GM12875 (cell line): ENCODE data around the gene PSORS1C1.

Experiments
- H3K4me3 ChIP-seq: one replicate; pipeline ENCODE4 v1.5.1; 2011; ENCODE audit warnings: low read depth, low read length, control low read depth
- CTCF ChIP-seq: IDR thresholded peaks from 2 replicates; pipeline ENCODE4 v1.5.1; 2011; ENCODE audit warnings: low read depth, mild to moderate bottlenecking, control low read depth, inconsistent platforms, low read length, moderate library complexity, borderline replicate concordance; ENCODE audit not compliant: insufficient read depth

Gene PSORS1C1

DNA sequence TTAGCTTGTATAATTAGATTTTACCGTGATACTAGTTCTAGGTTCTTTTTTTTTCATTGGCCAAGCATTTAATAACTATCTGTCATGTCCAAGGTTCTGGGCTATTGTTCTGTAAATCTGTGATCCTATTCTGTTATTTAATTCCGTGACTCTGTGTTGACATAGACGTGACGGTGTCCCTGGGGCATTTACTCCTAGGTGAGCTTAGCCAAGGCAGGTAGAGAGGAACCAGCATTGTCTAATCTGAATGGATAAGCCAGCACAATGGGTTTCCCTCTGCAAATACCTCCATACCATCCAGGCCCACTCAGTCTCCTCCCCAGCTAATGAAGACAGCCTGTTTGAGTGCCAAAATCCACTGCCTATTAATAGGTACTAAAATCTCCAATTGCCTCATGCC, 14.5 kb downstream of the PSORS1C1 start:
- no peak for TF ChIP-seq CTCF

DNA sequence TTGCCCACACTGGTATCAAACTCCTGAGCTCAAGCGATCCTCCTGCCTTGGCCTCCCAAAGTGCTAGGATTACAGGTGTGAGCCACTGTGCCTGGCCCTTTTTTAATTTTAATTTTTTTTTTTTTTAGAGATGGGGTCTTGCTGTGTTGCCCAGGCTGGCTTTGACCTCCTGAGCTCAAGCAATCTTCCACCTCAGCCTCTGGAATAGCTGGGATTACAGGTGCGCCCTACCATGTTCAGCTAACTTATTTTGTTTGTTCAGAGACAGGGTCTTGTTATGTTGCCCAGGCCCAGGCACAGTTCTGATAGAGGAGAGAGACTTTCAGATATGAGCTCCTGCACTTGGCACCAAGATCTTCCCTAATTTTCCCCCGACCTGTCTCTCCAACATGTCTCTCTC, 16.2 kb downstream of the PSORS1C1 start:
- H3K4me3 ChIP-seq: no peak overlapping the region
- no peak for TF ChIP-seq CTCF

More for the DNA sequence above, 14.5 kb downstream of the PSORS1C1 start:
- H3K4me3 ChIP-seq: no peak overlapping the region

- TF ChIP-seq CTCF: no peak
- no peak overlapping the region for H3K4me3 ChIP-seq
Observed at GRCh38 chr6:31131595-31131994, 17.0 kb downstream of the PSORS1C1 start.

GRCh38 chr6:31132806-31133205, 18.2 kb downstream of the PSORS1C1 start:
- no peak for TF ChIP-seq CTCF
- no peak overlapping the region for H3K4me3 ChIP-seq

DNA sequence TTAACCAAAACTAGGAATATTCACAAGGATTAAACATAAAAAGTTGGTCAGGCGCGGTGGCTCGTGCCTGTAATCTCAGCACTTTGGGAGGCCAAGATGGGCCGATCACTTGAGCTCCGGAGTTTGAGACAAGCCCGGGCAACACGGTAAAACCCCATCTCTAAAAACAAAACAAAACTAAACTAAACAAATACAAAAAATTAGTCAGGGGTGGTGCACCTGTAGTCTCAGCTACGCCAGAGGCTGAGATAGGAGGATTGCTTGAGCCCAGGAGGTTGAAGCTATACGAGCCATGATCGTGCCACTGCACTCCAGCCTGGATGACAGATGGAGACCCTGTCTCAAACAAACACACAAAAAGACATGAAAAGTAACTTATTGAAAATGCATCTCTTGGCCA, 21.1 kb downstream of the PSORS1C1 start:
- no peak overlapping the region for H3K4me3 ChIP-seq
- no peak for TF ChIP-seq CTCF

DNA sequence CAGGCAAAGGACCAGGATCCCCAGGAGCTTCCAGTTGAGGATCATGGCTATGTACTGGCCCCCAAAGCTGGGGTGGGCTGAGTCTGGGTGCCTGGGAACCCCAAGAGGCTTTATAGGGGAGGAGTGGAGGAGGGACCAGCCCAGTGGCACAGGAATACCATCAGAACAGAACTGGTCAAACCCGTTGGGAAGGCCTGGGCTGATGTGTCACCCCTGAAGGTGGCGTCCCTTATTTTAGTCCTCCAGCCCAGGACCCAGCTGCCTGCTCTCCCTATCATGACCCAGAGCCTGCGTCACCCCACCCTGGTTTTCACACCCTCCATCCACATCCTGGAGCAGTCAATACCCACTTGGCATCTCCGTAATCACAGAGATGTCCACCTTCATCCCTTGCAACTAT, 24.4 kb downstream of the PSORS1C1 start, which contains the start of gene PSORS1C2:
Gene PSORS1C2, minus strand, starts transcription at position 85 of the 400 bp plus-strand sequence. Its CDS starts 40 bp downstream, at position 45.
- no peak within 1 kb of the TSS for H3K4me3 ChIP-seq
- no peak for TF ChIP-seq CTCF

DNA sequence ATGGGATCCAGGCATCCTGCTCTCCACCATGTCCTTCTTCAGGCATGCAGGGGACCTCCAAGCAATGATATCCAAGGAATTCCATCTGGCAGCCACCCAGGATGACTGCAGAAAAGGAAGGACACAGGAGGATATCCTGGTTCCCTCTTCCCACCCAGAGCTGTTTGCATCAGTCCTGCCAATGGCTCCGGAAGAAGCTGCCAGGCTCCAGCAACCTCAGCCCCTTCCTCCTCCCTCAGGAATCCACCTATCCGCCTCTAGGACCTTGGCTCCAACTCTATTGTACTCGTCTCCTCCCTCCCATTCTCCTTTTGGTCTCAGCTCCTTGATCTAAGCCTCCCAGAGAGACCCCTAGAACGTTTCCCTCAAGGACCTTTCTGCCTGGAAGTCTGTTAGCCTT, 25.0 kb downstream of the PSORS1C1 start:
- TF ChIP-seq CTCF: no peak
- no peak overlapping the region for H3K4me3 ChIP-seq
